Lower leg skin (tissue), 4 donors: ENCODE results near the gene PPARG. TPM values are rescaled to one million over a fixed set of nuclear protein-coding genes. Genes with fewer than 3 reads are reported as not detected.
"Not testable (repeated sequence)": the region's sequence is repeated elsewhere in the genome, so short reads cannot be mapped to it uniquely, and the experiment has no call there.

ENCODE experiments used
- DNase-seq, 2 donors: peaks; one replicate each; pipeline ENCODE4 v3.0.0-alpha.2; 2019; ENCODE audit warnings: low spot score in 2 of 2
- H3K4me3 ChIP-seq: fragments of 200-600 bp; sonication (generic); 2 replicates; pipeline ENCODE4 v1.5.1; 2017; ENCODE audit warnings: mild to moderate bottlenecking, low read depth; ENCODE audit not compliant: poor library complexity, severe bottlenecking
- POLR2A ChIP-seq, 2 donors: fragments of 450-650 bp; IDR thresholded peaks; one replicate each; pipeline ENCODE4 v1.6.1; 2016 to 2017; ENCODE audit warnings: antibody characterized with exemption in 2 of 2, mild to moderate bottlenecking in 1 of 2, moderate library complexity in 1 of 2
- WGBS, 2 donors: methylation state at CpG; one replicate each; pipeline ENCODE4 v1.1.5; 2018; 5-methylcytosine and 5-hydroxymethylcytosine counted together
- intact Hi-C: fragments of 100-400 bp; cut with DNase I; formaldehyde crosslinking; loops from one replicate; pipeline ENCODE4 v1.15.0; 2023; ENCODE audit warnings: low total_unique reads
- total RNA-seq, 4 donors: library from RNA; depleted of rRNA; stranded (reverse); fragments of >200 nt; gene quantifications; one replicate each; pipeline ENCODE4 v1.1.0, GENCODE V29; 2016
- TF ChIP-seq, protein P1 (sequence below), 3 donors: fragments of 450-650 bp; IDR thresholded peaks; one replicate each; pipeline ENCODE4 v1.5.1; 2016; ENCODE audit warnings: antibody characterized with exemption in 3 of 3, mild to moderate bottlenecking in 3 of 3, moderate library complexity in 2 of 3

PPARG gene
- total RNA-seq, 4 donors from 2014 or later, result 8.4 to 14.1 (median 9.8) TPM

DNA sequence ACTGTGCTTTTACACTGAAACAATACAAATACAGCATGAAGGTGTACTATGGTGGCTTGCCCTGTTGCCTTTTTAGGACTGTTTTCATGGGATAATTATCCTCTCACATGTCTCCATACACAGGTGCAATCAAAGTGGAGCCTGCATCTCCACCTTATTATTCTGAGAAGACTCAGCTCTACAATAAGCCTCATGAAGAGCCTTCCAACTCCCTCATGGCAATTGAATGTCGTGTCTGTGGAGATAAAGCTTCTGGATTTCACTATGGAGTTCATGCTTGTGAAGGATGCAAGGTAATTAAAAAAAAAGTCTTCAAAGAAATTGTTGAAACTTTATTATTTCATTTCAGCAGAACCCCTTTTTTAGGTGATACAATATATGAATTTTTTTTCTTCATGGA lies 92.3 kb downstream of the PPARG start:
- H3K4me3 ChIP-seq, result no peak overlapping the region
- TF ChIP-seq, protein P1, sequence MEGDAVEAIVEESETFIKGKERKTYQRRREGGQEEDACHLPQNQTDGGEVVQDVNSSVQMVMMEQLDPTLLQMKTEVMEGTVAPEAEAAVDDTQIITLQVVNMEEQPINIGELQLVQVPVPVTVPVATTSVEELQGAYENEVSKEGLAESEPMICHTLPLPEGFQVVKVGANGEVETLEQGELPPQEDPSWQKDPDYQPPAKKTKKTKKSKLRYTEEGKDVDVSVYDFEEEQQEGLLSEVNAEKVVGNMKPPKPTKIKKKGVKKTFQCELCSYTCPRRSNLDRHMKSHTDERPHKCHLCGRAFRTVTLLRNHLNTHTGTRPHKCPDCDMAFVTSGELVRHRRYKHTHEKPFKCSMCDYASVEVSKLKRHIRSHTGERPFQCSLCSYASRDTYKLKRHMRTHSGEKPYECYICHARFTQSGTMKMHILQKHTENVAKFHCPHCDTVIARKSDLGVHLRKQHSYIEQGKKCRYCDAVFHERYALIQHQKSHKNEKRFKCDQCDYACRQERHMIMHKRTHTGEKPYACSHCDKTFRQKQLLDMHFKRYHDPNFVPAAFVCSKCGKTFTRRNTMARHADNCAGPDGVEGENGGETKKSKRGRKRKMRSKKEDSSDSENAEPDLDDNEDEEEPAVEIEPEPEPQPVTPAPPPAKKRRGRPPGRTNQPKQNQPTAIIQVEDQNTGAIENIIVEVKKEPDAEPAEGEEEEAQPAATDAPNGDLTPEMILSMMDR (IDR thresholded peaks at IDR 0.05), result no peak
- TF ChIP-seq POLR2A (IDR thresholded peaks at IDR 0.05), result no peak
- intact Hi-C loops, result no loop called here
- 86 to 93% methylated on average over 1 of the region's 1 CpG for WGBS, 2 donors
- DNase-seq, result no peak

DNA sequence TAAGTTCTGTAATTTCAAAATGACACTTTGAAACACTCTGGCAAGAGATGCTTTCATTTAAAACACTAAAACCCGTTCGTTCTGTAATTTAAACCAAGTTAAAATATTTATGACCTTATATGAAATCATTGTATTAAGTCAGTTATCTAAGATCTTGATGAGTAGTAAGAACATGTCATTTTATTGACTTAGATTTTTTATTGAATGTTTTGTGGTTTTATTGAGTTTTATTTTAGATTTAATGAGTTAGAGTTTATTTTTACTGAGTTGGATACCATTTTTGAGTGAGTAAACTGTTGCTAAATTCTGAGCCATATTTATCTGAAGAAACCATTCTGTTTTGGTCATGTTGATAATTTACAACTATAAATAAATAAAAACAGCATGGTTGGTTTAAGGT lies 94.3 kb downstream of the PPARG start:
- intact Hi-C loops, result no loop called here
- 71 to 77% methylated on average over 2 of the region's 2 CpGs for WGBS, 2 donors
- TF ChIP-seq POLR2A (IDR thresholded peaks at IDR 0.05), result no peak
- TF ChIP-seq, protein P1 (IDR thresholded peaks at IDR 0.05), result no peak
- H3K4me3 ChIP-seq, result no peak overlapping the region
- DNase-seq, result no peak

DNA sequence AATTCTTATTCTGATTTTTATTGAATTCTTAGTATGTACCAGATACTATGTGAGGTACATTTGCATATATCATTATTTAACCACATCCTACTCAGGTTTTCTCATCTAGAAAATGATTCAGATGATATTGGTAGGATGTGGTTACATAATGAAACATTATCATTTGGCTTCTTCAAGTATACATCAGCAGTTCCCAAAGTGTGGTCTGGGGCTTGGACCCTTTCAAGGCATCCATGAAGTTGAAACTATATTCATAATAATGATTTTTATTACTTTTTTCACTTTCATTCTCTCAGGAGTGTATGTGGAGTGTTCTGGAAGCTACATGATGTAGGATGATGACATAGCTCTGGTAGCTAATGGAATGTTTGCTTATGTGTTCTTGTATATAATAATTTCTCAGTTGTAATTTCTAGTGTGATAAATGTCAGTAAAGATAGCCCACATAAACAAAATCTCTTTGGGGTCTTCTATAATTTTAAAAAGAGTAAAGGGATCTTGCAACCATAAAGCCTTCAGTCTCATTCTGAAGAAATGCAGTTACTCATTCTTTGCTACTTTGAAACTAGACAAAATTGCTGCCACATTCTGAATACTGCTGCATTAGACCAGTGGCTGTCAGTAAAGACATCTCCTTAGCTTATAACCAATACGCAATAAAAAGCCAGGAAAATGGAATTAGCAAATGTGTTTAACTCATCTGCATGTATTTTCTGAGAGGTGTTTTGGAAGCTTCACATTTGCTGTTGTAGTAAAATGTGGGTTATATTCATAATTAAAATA lies 95.8 kb downstream of the PPARG start:
- intact Hi-C loops, result no loop called here
- TF ChIP-seq, protein P1 (IDR thresholded peaks at IDR 0.05), result no peak
- no peak for TF ChIP-seq POLR2A (IDR thresholded peaks at IDR 0.05)
- H3K4me3 ChIP-seq, result no peak overlapping the region
- WGBS, 2 donors, result 90 to 100% methylated on average over 1 of the region's 1 CpG
- no peak for DNase-seq

DNA sequence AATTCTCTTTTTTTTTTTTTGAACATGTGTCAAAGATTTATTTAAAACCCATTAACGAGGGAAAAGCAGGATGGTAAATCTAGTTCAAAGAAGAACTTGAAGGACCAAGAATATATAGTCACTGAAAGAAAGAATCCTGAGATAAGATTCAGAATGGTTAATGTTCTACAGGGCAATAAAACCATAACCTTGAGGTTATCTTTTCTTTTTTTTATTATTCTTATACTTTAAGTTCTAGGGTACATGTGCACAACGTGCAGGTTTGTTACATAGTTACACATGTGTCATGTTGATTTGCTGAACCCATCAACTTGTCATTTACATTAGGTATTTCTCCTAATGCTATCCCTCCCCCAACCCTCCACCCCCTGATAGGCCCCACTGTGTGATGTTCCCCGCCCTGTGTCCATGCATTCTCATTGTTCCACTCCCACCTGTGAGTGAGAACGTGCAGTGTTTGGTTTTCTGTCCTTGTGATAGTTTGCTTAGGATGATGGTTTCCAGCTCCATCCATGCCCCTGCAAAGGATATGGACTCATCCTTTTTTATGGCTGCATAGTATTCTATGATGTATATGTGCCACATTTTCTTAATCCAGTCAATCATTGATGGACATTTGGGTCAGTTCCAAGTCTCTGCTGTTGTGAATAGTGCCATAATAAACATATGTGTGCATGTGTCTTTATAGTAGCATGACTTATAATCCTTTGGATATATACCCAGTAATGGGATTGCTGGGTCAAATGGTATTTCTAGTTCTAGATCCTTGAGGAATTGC lies 97.8 kb downstream of the PPARG start:
- intact Hi-C loops, DNase-seq, H3K4me3 ChIP-seq: not testable (repeated sequence)
- WGBS, 2 donors, result 89 to 92% methylated on average over 4 of the region's 4 CpGs

DNA sequence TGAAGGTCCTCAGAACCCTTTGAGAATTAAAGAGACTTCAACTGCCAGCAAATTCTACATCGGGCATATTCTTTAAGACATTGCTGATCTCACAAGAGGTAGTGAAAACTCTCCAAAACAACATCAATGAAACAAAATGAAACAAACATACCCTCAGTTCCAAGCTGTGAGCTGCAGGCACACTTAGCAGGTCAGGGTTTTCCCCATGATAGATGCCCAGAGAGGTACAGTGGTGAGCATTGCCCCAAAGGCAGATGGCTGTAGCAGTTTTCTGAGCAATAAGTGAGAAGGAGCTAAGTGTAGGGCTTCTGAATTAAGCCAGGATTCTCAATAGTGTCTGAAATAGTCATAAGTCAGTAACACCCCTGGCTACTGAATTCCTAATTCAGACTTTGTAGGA lies 99.3 kb downstream of the PPARG start:
- WGBS, 2 donors, result 83 to 90% methylated on average over 1 of the region's 1 CpG
- DNase-seq, result no peak
- no peak overlapping the region for H3K4me3 ChIP-seq
- TF ChIP-seq, protein P1 (IDR thresholded peaks at IDR 0.05), result no peak
- no peak for TF ChIP-seq POLR2A (IDR thresholded peaks at IDR 0.05)
- intact Hi-C loops, result no loop called here

DNA sequence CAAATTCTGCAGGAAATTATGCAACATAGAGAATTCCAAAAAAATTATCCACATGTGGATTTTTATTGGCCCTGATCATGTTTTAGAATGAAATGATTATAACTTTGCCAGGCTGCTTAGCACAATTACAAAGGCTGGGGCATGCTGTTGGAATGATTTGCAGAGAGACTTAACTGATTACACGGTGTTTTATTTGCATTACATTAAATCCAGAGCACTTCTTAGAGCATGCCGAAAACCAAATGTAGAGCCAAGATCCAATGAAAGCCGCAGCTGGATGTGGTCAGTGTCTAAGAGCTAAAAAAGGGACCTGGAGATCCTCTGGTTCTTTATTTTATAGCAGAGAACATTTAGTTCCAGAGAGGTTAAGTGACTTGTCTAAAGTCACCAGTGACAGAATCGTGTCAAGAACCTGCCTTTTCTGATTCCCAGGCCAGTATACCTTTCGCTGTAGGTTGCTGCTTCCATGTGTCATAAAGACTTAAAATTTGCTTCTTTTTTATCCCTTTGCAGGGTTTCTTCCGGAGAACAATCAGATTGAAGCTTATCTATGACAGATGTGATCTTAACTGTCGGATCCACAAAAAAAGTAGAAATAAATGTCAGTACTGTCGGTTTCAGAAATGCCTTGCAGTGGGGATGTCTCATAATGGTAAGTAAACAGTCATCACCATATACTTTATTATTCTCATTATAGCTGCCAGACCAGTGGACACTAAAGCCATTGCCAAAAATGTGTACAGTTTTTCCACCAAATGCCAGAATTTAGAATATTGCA lies 103.4 kb downstream of the PPARG start:
- intact Hi-C loops, result no loop called here
- no peak overlapping the region for H3K4me3 ChIP-seq
- 69 to 73% methylated on average over 8 of the region's 8 CpGs for WGBS, 2 donors
- no peak for DNase-seq
- TF ChIP-seq POLR2A (IDR thresholded peaks at IDR 0.05), result no peak
- TF ChIP-seq, protein P1 (IDR thresholded peaks at IDR 0.05), result no peak
